GM23338 (cell line): ENCODE results near the gene BDH1. TPM values are rescaled to one million over a fixed set of nuclear protein-coding genes. Genes with fewer than 3 reads are reported as not detected.
A peak's percentile ranks its signal among the peaks of the same experiment; 100 is the strongest.

Source experiments
- ATAC-seq: fragments of 200-7000 bp; cut with Tn5 transposase; 3 replicates; pipeline ENCODE4 v1.9.1; 2020
- DNase-seq: peaks from one replicate; pipeline ENCODE4 v3.0.0-alpha.2; 2015; ENCODE audit warnings: low spot score
- H2AFZ ChIP-seq: fragments of 200-600 bp; sonication (generic); 2 replicates; pipeline ENCODE4 v1.8.0; 2016; ENCODE audit warnings: antibody characterized with exemption, mild to moderate bottlenecking, moderate library complexity
- H3F3A ChIP-seq: fragments of 200-600 bp; sonication (generic); replicated peaks from 2 replicates; pipeline ENCODE4 v1.8.0; 2017; ENCODE audit warnings: antibody characterized with exemption, mixed run types, low read depth
- H3K27ac ChIP-seq: fragments of 200-600 bp; sonication (generic); 2 replicates; pipeline ENCODE4 v1.6.1; 2016; ENCODE audit warnings: low read depth
- H3K27me3 ChIP-seq: fragments of 200-600 bp; sonication (generic); 2 replicates; pipeline ENCODE4 v1.8.0; 2016; ENCODE audit warnings: mild to moderate bottlenecking, mixed run types, moderate library complexity; ENCODE audit not compliant: insufficient read depth
- H3K36me3 ChIP-seq: fragments of 200-600 bp; sonication (generic); 2 replicates; pipeline ENCODE4 v1.8.0; 2016; ENCODE audit warnings: mild to moderate bottlenecking; ENCODE audit not compliant: insufficient read depth
- H3K4me1 ChIP-seq: fragments of 200-600 bp; sonication (generic); 2 replicates; pipeline ENCODE4 v1.8.0; 2016; ENCODE audit warnings: mild to moderate bottlenecking, moderate library complexity; ENCODE audit not compliant: insufficient read depth
- H3K4me2 ChIP-seq: fragments of 200-600 bp; sonication (generic); 2 replicates; pipeline ENCODE4 v1.7.1; 2017; ENCODE audit warnings: mixed run types
- H3K4me3 ChIP-seq: fragments of 200-600 bp; sonication (generic); 2 replicates; pipeline ENCODE4 v1.6.1; 2016; ENCODE audit warnings: mixed run types
- H3K79me2 ChIP-seq: fragments of 200-600 bp; sonication (generic); replicated peaks from 2 replicates; pipeline ENCODE4 v1.8.0; 2017; ENCODE audit warnings: mild to moderate bottlenecking; ENCODE audit not compliant: insufficient read depth
- H3K9me2 ChIP-seq: fragments of 200-600 bp; sonication (generic); 2 replicates; pipeline ENCODE4 v1.8.0; 2017; ENCODE audit not compliant: insufficient read depth
- H4K20me1 ChIP-seq: fragments of 200-600 bp; sonication (generic); replicated peaks from 2 replicates; pipeline ENCODE4 v1.8.0; 2017; ENCODE audit warnings: mild to moderate bottlenecking; ENCODE audit not compliant: insufficient read depth
- H3K27ac Mint-ChIP-seq: 2 replicates; pipeline ENCODE4 v1.8.0; 2020; ENCODE audit warnings: inconsistent platforms, mild to moderate bottlenecking, moderate library complexity, mixed read lengths
- H3K27me3 Mint-ChIP-seq: 3 replicates; pipeline ENCODE4 v1.8.0; 2022; ENCODE audit warnings: low read depth, mild to moderate bottlenecking, moderate library complexity, mixed read lengths, inconsistent platforms; ENCODE audit not compliant: insufficient read depth, poor library complexity
- H3K36me3 Mint-ChIP-seq: 3 replicates; pipeline ENCODE4 v1.8.0; 2021; ENCODE audit warnings: low read depth, mild to moderate bottlenecking, inconsistent platforms, moderate library complexity, mixed read lengths
- H3K4me1 Mint-ChIP-seq: 3 replicates; pipeline ENCODE4 v1.8.0; 2020; ENCODE audit warnings: mild to moderate bottlenecking, inconsistent platforms, mixed read lengths
- H3K4me3 Mint-ChIP-seq: 3 replicates; pipeline ENCODE4 v1.8.0; 2021; ENCODE audit warnings: moderate library complexity, mild to moderate bottlenecking, inconsistent platforms, mixed read lengths
- H3K9me3 Mint-ChIP-seq: 3 replicates; pipeline ENCODE4 v1.8.0; 2020; ENCODE audit warnings: moderate library complexity, mild to moderate bottlenecking, inconsistent platforms, mixed read lengths
- CREB1 ChIP-seq: fragments of 250-450 bp; sonication (Bioruptor Pico); IDR thresholded peaks from 2 replicates; pipeline ENCODE4 v1.5.0; 2020; ENCODE audit warnings: low read depth, mild to moderate bottlenecking, moderate library complexity
- EZH2phosphoT487 ChIP-seq: fragments of 200-600 bp; sonication (generic); IDR thresholded peaks from one replicate; pipeline ENCODE4 v1.8.1; 2018; ENCODE audit warnings: antibody characterized with exemption; ENCODE audit not compliant: unreplicated experiment
- JUNB ChIP-seq: IDR thresholded peaks from one replicate; pipeline ENCODE4 v1.6.1; 2016; ENCODE audit warnings: antibody characterized with exemption; ENCODE audit not compliant: unreplicated experiment
- POLR2AphosphoS5 ChIP-seq: IDR thresholded peaks from 2 replicates; pipeline ENCODE4 v1.6.1; 2016; ENCODE audit warnings: antibody characterized with exemption, low read depth
- STAT1 ChIP-seq: IDR thresholded peaks from one replicate; pipeline ENCODE4 v1.6.1; 2016; ENCODE audit warnings: antibody characterized with exemption; ENCODE audit not compliant: unreplicated experiment
- ZNF331 ChIP-seq: fragments of 250-450 bp; sonication (Bioruptor Pico); IDR thresholded peaks from 2 replicates; pipeline ENCODE4 v1.5.0; 2020; ENCODE audit warnings: low read depth, mild to moderate bottlenecking, moderate library complexity
- polyA plus RNA-seq: library from polyadenylated mRNA; unstranded; fragments of >200 nt; fragmentation: Nextera tagmentation; extraction: Ambion mirVana; gene quantifications from 2 replicates; pipeline ENCODE4 v1.2.1, GENCODE V29; 2016
- total RNA-seq: library from RNA; depleted of rRNA; stranded (reverse); fragments of >200 nt; shearing (Covaris generic); gene quantifications from 2 replicates; pipeline ENCODE4 v1.2.3, GENCODE V29; 2014
- TF ChIP-seq, protein P1 (sequence below): fragments of 250-450 bp; sonication (Bioruptor Pico); IDR thresholded peaks from 2 replicates; pipeline ENCODE4 v1.5.0; 2020; ENCODE audit warnings: mild to moderate bottlenecking, moderate library complexity
- TF ChIP-seq, protein P2 (sequence below), 2 experiments: fragments of 200-600 bp in 1 of 2; sonication (generic) in 1 of 2; conservative IDR thresholded peaks; 2 replicates each; pipeline versions ENCODE4 v1.5.1 to v1.6.1; 2016 to 2017; ENCODE audit warnings: antibody characterized with exemption in 2 of 2, low read depth in 2 of 2, mild to moderate bottlenecking in 2 of 2, moderate library complexity in 1 of 2
- TF ChIP-seq, protein P3 (sequence below): IDR thresholded peaks from one replicate; pipeline ENCODE4 v1.6.1; 2018; ENCODE audit warnings: antibody characterized with exemption; ENCODE audit not compliant: unreplicated experiment

The BDH1 gene
- total and polyA plus RNA-seq, 2 experiments from 2014 or later, result 18.1 to 19.3 TPM

DNA sequence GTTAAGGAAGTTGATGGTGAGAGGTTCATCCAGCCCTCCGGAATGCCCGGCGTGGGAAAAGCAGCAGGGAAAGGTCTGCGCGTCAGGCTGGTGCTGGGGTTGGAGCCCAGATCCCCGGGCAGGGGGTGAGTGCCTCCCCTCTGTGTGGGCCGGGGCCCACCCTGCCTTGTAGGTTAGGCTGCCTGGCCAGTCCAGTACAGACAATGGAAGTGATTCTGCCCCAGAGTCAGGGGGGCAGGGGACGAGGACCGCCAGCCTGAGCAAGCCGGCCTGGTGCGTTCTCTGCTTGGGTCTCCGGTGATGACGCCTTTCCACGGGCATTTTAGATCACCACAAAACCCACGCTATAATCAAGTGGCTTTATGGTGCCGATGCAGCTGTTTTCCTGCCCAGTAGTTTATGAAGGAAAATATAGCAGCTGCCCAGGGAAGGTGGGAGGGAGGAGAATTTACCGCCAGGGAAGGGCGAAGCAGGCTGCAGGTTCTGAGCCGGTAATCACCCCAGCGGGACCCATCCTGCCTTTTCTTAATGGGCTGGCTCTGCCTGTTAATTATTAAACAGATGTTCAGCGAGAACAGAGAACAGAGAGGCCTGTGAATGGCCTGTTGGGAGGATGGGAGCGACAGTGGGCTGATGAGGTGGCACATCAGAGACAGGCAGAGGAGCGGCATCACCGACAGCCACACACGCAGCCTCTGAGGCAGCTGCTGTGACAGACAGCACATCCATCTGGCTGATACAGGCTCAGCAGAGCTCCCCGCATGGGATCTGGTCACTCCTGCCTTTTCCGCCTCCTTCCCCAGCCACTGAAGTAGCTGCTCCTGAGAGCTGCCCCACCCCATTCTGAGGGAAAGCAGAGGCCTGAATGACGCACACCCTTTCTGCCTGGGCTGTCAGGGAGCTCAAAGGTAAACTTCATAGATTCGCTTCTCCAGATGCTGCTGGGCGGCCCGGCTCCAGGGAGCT is 35.2 kb downstream of the BDH1 start (continued):
- TF ChIP-seq, protein P1, sequence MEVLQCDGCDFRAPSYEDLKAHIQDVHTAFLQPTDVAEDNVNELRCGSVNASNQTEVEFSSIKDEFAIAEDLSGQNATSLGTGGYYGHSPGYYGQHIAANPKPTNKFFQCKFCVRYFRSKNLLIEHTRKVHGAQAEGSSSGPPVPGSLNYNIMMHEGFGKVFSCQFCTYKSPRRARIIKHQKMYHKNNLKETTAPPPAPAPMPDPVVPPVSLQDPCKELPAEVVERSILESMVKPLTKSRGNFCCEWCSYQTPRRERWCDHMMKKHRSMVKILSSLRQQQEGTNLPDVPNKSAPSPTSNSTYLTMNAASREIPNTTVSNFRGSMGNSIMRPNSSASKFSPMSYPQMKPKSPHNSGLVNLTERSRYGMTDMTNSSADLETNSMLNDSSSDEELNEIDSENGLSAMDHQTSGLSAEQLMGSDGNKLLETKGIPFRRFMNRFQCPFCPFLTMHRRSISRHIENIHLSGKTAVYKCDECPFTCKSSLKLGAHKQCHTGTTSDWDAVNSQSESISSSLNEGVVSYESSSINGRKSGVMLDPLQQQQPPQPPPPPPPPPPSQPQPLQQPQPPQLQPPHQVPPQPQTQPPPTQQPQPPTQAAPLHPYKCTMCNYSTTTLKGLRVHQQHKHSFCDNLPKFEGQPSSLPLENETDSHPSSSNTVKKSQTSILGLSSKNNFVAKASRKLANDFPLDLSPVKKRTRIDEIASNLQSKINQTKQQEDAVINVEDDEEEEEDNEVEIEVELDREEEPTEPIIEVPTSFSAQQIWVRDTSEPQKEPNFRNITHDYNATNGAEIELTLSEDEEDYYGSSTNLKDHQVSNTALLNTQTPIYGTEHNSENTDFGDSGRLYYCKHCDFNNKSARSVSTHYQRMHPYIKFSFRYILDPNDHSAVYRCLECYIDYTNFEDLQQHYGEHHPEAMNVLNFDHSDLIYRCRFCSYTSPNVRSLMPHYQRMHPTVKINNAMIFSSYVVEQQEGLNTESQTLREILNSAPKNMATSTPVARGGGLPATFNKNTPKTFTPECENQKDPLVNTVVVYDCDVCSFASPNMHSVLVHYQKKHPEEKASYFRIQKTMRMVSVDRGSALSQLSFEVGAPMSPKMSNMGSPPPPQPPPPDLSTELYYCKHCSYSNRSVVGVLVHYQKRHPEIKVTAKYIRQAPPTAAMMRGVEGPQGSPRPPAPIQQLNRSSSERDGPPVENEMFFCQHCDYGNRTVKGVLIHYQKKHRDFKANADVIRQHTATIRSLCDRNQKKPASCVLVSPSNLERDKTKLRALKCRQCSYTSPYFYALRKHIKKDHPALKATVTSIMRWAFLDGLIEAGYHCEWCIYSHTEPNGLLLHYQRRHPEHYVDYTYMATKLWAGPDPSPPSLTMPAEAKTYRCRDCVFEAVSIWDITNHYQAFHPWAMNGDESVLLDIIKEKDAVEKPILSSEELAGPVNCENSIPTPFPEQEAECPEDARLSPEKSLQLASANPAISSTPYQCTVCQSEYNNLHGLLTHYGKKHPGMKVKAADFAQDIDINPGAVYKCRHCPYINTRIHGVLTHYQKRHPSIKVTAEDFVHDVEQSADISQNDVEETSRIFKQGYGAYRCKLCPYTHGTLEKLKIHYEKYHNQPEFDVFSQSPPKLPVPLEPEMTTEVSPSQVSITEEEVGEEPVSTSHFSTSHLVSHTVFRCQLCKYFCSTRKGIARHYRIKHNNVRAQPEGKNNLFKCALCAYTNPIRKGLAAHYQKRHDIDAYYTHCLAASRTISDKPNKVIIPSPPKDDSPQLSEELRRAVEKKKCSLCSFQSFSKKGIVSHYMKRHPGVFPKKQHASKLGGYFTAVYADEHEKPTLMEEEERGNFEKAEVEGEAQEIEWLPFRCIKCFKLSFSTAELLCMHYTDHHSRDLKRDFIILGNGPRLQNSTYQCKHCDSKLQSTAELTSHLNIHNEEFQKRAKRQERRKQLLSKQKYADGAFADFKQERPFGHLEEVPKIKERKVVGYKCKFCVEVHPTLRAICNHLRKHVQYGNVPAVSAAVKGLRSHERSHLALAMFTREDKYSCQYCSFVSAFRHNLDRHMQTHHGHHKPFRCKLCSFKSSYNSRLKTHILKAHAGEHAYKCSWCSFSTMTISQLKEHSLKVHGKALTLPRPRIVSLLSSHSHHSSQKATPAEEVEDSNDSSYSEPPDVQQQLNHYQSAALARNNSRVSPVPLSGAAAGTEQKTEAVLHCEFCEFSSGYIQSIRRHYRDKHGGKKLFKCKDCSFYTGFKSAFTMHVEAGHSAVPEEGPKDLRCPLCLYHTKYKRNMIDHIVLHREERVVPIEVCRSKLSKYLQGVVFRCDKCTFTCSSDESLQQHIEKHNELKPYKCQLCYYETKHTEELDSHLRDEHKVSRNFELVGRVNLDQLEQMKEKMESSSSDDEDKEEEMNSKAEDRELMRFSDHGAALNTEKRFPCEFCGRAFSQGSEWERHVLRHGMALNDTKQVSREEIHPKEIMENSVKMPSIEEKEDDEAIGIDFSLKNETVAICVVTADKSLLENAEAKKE (CRISPR knock-in tag), result no peak
- no peak for TF ChIP-seq ZNF331 (CRISPR knock-in tag)

DNA sequence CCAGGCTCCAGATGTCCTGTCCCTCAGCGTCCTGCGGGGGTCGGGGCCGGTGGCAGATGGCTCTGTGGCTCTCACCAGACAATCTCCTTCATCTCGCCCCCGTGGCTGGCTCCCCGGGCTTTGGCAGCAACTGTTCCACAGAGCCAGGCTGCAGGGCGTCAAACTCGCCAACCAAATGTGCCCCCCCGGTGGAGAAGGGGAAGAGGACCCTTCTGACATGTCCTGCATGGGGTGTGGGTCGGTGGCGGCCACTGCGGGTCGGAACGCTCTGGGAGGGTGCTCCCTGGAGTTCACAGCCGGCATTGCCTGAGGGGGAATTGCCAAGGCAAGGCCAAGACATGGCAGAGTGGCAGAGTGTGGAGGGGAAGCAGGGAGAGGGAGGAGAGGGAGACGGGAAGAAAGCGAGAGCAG is 36.0 kb downstream of the BDH1 start:
- Histone ChIP-seq H2AFZ (no peak overlapping the region), H3K4me2 (no peak overlapping the region), H4K20me1 (no peaks in the 10 kb centered on the region), H3K27ac (no peak overlapping the region), H3K9me2 (no peaks in the 10 kb centered on the region), H3K4me1 (peaks cover 11% of the 10 kb centered on the region; the same call in 1 of the 2 replicates), H3K4me3 (no peak overlapping the region), H3K27me3 (no peaks in the 10 kb centered on the region), H3K36me3 (no peaks in the 10 kb centered on the region), H3K79me2 (no peaks in the 10 kb centered on the region), H3F3A (no peaks in the 10 kb centered on the region; the same call in 1 of the 2 replicates)
- peaks cover 46% of the 10 kb centered on the region for H3K4me1 Mint-ChIP-seq
- no peak overlapping the region for H3K27ac Mint-ChIP-seq
- no peak for DNase-seq
- peak; percentile 50 for ATAC-seq
- H3K36me3 Mint-ChIP-seq, result peaks cover 28% of the 10 kb centered on the region
- no peak overlapping the region for H3K4me3 Mint-ChIP-seq
- H3K9me3 Mint-ChIP-seq, result peaks cover 7% of the 10 kb centered on the region
- H3K27me3 Mint-ChIP-seq, result peaks cover 8% of the 10 kb centered on the region
- TF ChIP-seq CREB1 (no peak), STAT1 (no peak), POLR2AphosphoS5 (no peak), EZH2phosphoT487 (no peak), JUNB (no peak)
- TF ChIP-seq, protein P2, sequence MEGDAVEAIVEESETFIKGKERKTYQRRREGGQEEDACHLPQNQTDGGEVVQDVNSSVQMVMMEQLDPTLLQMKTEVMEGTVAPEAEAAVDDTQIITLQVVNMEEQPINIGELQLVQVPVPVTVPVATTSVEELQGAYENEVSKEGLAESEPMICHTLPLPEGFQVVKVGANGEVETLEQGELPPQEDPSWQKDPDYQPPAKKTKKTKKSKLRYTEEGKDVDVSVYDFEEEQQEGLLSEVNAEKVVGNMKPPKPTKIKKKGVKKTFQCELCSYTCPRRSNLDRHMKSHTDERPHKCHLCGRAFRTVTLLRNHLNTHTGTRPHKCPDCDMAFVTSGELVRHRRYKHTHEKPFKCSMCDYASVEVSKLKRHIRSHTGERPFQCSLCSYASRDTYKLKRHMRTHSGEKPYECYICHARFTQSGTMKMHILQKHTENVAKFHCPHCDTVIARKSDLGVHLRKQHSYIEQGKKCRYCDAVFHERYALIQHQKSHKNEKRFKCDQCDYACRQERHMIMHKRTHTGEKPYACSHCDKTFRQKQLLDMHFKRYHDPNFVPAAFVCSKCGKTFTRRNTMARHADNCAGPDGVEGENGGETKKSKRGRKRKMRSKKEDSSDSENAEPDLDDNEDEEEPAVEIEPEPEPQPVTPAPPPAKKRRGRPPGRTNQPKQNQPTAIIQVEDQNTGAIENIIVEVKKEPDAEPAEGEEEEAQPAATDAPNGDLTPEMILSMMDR (conservative IDR thresholded peaks at IDR 0.05; ENCODE audit: low read depth in 2 of 2), result no peak; a peak in 1 of 4 replicates
- TF ChIP-seq, protein P3, sequence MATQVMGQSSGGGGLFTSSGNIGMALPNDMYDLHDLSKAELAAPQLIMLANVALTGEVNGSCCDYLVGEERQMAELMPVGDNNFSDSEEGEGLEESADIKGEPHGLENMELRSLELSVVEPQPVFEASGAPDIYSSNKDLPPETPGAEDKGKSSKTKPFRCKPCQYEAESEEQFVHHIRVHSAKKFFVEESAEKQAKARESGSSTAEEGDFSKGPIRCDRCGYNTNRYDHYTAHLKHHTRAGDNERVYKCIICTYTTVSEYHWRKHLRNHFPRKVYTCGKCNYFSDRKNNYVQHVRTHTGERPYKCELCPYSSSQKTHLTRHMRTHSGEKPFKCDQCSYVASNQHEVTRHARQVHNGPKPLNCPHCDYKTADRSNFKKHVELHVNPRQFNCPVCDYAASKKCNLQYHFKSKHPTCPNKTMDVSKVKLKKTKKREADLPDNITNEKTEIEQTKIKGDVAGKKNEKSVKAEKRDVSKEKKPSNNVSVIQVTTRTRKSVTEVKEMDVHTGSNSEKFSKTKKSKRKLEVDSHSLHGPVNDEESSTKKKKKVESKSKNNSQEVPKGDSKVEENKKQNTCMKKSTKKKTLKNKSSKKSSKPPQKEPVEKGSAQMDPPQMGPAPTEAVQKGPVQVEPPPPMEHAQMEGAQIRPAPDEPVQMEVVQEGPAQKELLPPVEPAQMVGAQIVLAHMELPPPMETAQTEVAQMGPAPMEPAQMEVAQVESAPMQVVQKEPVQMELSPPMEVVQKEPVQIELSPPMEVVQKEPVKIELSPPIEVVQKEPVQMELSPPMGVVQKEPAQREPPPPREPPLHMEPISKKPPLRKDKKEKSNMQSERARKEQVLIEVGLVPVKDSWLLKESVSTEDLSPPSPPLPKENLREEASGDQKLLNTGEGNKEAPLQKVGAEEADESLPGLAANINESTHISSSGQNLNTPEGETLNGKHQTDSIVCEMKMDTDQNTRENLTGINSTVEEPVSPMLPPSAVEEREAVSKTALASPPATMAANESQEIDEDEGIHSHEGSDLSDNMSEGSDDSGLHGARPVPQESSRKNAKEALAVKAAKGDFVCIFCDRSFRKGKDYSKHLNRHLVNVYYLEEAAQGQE, result no peak
